ENCODE measurements around the gene FASTKD2.

Gene FASTKD2

GRCh38 chr2:206797376-206797775, 32.0 kb downstream of the FASTKD2 start:
- Histone ChIP-seq H3K79me2 (ENCODE audit: insufficient read depth, low read length) (no peaks in the 10 kb centered on the region), H3F3A (ENCODE audit: low read depth) (no peaks in the 10 kb centered on the region), H3K36me3 (ENCODE audit: insufficient read depth, low read length) (no peaks in the 10 kb centered on the region; the same call in 1 of the 2 replicates), H3K4me3 (ENCODE audit: low read length, poor library complexity, severe bottlenecking) (no peak overlapping the region), H2AFZ (ENCODE audit: low read length) (no peak overlapping the region), H3K4me1 (ENCODE audit: insufficient read depth, low read length, poor library complexity, severe bottlenecking) (peaks cover 8% of the 10 kb centered on the region), H4K20me1 (ENCODE audit: insufficient read depth, low read length, poor library complexity, severe bottlenecking) (no peaks in the 10 kb centered on the region), H3K27me3 (ENCODE audit: insufficient read depth, low read length, poor library complexity, severe bottlenecking) (no peaks in the 10 kb centered on the region), H3K9me3 (ENCODE audit: insufficient read depth, low read depth, low read length) (no peaks in the 10 kb centered on the region), H3K9me2 (replicated peaks; ENCODE audit: low read depth, low read length) (no peaks in the 10 kb centered on the region), H3K9ac (ENCODE audit: low read depth, low read length, poor library complexity, severe bottlenecking) (no peak overlapping the region), H3K4me2 (ENCODE audit: low read depth, low read length, poor library complexity, severe bottlenecking) (no peak overlapping the region)
- TF ChIP-seq CTCF (conservative IDR thresholded peaks at IDR 0.05; ENCODE audit: low read length) (no peak), EZH2phosphoT487 (IDR thresholded peaks at IDR 0.05; ENCODE audit: borderline replicate concordance) (no peak)

- Histone ChIP-seq H4K20me1 (ENCODE audit: insufficient read depth, low read length, poor library complexity, severe bottlenecking) (no peaks in the 10 kb centered on the region), H3K27me3 (ENCODE audit: insufficient read depth, low read length, poor library complexity, severe bottlenecking) (no peaks in the 10 kb centered on the region), H3K4me1 (ENCODE audit: insufficient read depth, low read length, poor library complexity, severe bottlenecking) (peaks cover 8% of the 10 kb centered on the region), H3K36me3 (ENCODE audit: insufficient read depth, low read length) (no peaks in the 10 kb centered on the region), H3F3A (ENCODE audit: low read depth) (no peaks in the 10 kb centered on the region), H3K9me3 (ENCODE audit: insufficient read depth, low read depth, low read length) (no peaks in the 10 kb centered on the region), H3K4me3 (ENCODE audit: low read length, poor library complexity, severe bottlenecking) (no peak overlapping the region), H3K9me2 (replicated peaks; ENCODE audit: low read depth, low read length) (no peaks in the 10 kb centered on the region), H3K4me2 (ENCODE audit: low read depth, low read length, poor library complexity, severe bottlenecking) (no peak overlapping the region), H3K9ac (ENCODE audit: low read depth, low read length, poor library complexity, severe bottlenecking) (no peak overlapping the region), H3K79me2 (ENCODE audit: insufficient read depth, low read length) (no peaks in the 10 kb centered on the region), H2AFZ (ENCODE audit: low read length) (no peak overlapping the region)
- TF ChIP-seq EZH2phosphoT487 (IDR thresholded peaks at IDR 0.05; ENCODE audit: borderline replicate concordance) (no peak), CTCF (conservative IDR thresholded peaks at IDR 0.05; ENCODE audit: low read length) (no peak)
Measured at GRCh38 chr2:206798000-206798399, 32.6 kb downstream of the FASTKD2 start.

- Histone ChIP-seq H3K9me2 (replicated peaks; ENCODE audit: low read depth, low read length) (no peaks in the 10 kb centered on the region), H3K27me3 (ENCODE audit: insufficient read depth, low read length, poor library complexity, severe bottlenecking) (no peaks in the 10 kb centered on the region), H3F3A (ENCODE audit: low read depth) (no peaks in the 10 kb centered on the region), H2AFZ (ENCODE audit: low read length) (no peak overlapping the region), H3K36me3 (ENCODE audit: insufficient read depth, low read length) (no peaks in the 10 kb centered on the region), H3K9me3 (ENCODE audit: insufficient read depth, low read depth, low read length) (no peaks in the 10 kb centered on the region), H4K20me1 (ENCODE audit: insufficient read depth, low read length, poor library complexity, severe bottlenecking) (no peaks in the 10 kb centered on the region), H3K79me2 (ENCODE audit: insufficient read depth, low read length) (no peaks in the 10 kb centered on the region), H3K4me1 (ENCODE audit: insufficient read depth, low read length, poor library complexity, severe bottlenecking) (peaks cover 8% of the 10 kb centered on the region), H3K9ac (ENCODE audit: low read depth, low read length, poor library complexity, severe bottlenecking) (peak overlapping the region; percentile 30), H3K4me2 (ENCODE audit: low read depth, low read length, poor library complexity, severe bottlenecking) (no peak overlapping the region), H3K4me3 (ENCODE audit: low read length, poor library complexity, severe bottlenecking) (no peak overlapping the region)
- TF ChIP-seq CTCF (conservative IDR thresholded peaks at IDR 0.05; ENCODE audit: low read length) (no peak), EZH2phosphoT487 (IDR thresholded peaks at IDR 0.05; ENCODE audit: borderline replicate concordance) (no peak)
Measured at GRCh38 chr2:206799083-206799482, 33.7 kb downstream of the FASTKD2 start.

Measured in Loucy (cell line).